Right ventricle myocardium superior (tissue), 1 donor: ENCODE results near the gene SIAE. TPM values are rescaled to one million over a fixed set of nuclear protein-coding genes. Genes with fewer than 3 reads are reported as not detected.

Experiments used
- ATAC-seq: fragments of 200-7000 bp; cut with Tn5 transposase; one replicate; pipeline ENCODE4 v1.9.1; 2020; ENCODE audit warnings: mild to moderate bottlenecking; ENCODE audit not compliant: poor library complexity
- DNase-seq: peaks from one replicate; pipeline ENCODE4 v3.0.0-alpha.2; 2020
- intact Hi-C: fragments of 100-400 bp; cut with DNase I; formaldehyde crosslinking; loops from one replicate; pipeline ENCODE4 v1.11.2; 2022
- long read RNA-seq: library from polyadenylated mRNA; unstranded; transcript quantifications from one replicate; pipeline ENCODE4 v2.0.0, GENCODE V29; 2021
- total RNA-seq: library from RNA; stranded (reverse); fragmentation: NEBNext Ultra II Directional; extraction: Animal tissue kit (Norgen Biotek cat#: 25700); gene quantifications from one replicate; pipeline ENCODE4 v1.2.1, GENCODE V29; 2021
- donor health status: DM: no; HTN: yes; CAD: no; lungs with severe emphysema.

Gene SIAE, protein sequence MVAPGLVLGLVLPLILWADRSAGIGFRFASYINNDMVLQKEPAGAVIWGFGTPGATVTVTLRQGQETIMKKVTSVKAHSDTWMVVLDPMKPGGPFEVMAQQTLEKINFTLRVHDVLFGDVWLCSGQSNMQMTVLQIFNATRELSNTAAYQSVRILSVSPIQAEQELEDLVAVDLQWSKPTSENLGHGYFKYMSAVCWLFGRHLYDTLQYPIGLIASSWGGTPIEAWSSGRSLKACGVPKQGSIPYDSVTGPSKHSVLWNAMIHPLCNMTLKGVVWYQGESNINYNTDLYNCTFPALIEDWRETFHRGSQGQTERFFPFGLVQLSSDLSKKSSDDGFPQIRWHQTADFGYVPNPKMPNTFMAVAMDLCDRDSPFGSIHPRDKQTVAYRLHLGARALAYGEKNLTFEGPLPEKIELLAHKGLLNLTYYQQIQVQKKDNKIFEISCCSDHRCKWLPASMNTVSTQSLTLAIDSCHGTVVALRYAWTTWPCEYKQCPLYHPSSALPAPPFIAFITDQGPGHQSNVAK
- total RNA-seq: 83.4 TPM
- long read RNA-seq, full-length matches to known transcripts: 77 of 101 reads
- long read RNA-seq, partial matches to known transcripts: 21 of 101 reads
- long read RNA-seq, other reads (novel, unspliced or antisense): 3 of 101 reads

DNA sequence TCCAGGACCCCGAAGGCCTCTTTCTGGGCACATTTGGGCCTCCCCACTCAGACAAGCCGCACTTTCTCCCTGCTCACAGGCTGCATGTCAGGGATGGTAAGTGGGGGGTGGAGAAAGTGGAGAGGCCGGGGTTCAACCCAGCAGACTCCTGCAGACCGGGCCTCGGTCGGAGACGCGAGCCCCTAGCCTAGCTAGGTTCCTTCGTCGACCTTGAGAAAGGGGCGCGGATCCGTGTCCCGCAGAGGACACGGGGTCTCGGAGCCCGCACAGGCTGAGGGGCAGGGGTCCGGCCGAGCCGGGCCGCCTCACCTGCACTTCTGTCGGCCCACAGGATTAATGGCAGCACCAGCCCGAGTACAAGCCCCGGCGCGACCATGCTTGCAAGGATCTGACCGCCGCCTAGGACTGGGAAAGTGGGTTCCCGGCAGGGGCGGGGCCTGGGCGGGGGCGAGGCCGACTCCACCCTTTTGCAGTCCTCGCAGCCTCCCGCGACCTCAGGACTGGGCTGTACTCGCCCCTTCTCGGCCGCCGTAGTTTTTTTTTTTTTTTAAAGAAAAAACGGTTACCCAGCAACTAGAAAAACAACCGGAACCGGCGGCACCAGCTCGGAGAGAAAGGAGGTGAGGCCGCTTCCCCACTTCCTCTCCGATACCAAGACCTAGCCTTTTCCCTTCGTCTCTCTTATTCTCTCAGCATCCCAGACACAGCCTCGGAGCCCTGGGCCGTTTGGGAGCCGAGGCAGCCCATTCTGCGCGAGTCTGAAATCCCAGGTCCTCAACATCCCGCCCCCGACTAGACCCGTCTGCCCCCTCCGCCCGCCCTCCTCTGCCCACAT lies at the start of gene SIAE, which contains the start of gene SPA17:
Gene SIAE (minus strand): TSS at position 407 of the 835 bp plus-strand sequence. CDS start 31 bp downstream, at position 376.
Gene SPA17 (plus strand): TSS at position 572 of the 835 bp plus-strand sequence. CDS start 1,361 bp downstream, outside the sequence.
- ATAC-seq (peak; percentile 100), DNase-seq (peak; percentile 96)
- intact Hi-C loops: loop anchor here (5.0 kb wide), 1 partner anchor 89 kb away; the partner anchor contains the start of gene ESAM

DNA sequence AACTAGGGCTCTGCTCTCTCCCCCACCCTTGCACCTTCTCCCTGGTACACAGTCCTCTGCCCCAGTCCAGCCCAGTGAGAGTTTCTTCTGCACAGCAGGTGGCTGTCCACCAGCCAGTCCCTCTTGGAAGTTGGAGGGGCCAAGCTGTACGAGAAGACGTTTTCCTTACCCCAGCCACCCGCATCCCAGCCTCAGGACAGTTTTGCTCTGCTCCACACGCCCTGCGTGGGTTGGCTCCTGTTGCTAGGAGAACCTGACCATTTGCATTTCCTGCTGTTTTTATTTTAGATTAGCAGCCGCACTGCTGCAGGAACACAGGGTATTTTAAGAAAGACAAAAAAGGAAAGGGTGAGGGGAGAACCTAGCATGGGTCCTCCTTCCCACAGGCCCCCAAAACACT lies 48.6 kb upstream of the SIAE start:
- intact Hi-C loops: no loop called here
- ATAC-seq: no peak
- DNase-seq: no peak

DNA sequence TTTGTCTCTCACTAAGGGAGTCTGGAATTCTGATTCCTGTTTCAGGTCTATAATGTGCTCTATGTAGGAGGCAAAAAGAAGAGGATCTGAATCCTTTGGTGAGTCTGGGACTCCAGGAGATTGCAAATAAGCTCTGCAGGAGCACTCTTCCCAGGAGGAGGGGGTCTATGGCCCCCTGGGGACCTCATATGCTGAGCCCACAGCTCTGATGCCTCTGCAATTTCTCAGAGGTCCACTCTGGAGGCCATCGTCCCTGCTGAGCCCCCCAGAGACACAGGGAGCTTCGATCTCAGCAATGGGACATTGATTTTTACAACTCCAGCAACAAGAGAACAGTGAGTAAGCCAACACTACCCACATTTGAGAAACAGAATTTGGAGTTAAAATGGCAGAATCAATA lies 46.0 kb upstream of the SIAE start:
- no peak for ATAC-seq
- intact Hi-C loops: no loop called here
- no peak for DNase-seq

DNA sequence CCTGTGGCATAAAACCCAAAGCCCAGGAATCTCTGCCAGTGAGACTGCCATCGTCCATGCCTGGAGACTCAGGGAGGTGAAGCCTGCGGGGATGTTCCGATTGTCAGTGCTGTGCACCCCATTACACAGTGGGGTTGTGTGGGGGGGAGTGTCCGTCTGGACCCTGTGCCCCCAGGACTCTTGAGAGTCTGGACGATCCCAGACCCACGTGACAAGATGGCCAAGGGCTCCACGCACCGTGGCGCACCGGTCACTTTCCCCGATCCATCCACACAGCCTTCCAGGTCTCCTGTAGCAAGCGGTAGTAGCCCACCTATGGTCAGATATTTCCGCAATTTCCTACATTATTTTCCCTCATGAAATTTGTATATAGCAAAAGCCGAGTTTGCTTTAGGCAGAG lies 45.3 kb upstream of the SIAE start:
- intact Hi-C loops: no loop called here
- ATAC-seq: no peak

DNA sequence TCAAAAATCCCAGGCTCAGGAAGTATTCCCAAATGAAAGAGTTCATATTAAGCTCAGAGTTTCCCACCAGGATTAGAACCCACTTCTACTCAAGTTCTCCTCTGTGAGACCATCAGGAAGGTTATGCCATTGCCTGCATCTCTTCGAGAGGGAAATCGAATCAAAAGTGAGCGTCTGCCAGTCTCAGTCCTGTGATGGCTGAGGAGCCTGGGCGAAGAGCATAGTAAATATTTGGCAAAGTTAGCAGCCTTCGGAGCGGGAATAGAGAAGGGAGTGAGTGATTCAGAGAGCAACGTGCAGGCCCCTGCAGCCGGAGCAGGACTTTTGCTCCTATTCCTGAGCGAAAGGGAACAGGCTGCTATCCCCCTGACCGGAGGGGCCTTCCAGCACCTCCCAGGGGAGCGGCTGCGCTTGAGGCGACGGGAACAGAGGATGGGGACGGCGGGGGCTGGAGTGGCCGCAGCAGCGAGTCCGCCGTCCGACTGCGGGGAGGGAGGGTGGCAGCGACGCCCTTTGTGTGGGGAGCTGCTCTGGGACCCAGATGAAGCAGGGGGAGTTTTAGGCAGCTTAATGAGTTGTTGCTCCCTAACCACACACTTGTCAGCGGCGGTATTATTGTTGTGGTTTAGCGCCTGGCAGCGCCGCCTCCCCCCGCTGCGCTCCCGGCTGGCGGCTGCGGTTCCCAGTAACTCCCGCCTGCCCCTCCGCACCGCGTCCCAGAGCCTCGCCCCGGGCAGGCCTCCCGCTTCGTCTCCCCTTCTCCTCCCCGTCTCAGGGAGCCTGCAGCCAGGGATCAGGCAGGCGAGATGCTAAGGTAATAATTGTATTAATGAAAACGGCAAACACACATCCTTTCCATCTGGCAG lies 44.5 kb upstream of the SIAE start:
- DNase-seq (peak; percentile 62), ATAC-seq (peak; percentile 73)
- intact Hi-C loops: no loop called here

More for the DNA sequence above, 45.3 kb upstream of the SIAE start:
- DNase-seq: no peak

- intact Hi-C loops: no loop called here
- ATAC-seq (peak; percentile 59), DNase-seq (no peak)
These were observed 43.9 kb upstream of the SIAE start for GRCh38 chr11:124717421-124717785.

DNA sequence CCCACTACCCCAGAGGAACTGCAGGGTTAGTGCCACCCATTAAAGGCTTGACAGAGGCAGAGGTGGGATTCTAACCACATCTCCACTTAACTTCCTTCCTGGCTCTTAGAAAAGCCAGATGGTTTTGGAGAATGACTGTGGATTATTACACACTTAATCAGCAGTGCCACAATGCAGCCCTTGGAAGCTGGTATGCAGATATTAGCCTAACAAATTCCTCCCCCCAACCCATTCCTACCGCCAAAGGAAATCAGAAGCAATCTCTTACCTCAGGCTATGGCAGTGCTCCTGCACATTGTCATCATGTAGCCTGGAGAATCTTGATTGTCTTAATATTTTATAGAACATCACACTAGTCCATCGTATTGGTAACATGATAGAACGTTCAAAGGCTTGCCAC lies 43.1 kb upstream of the SIAE start:
- no peak for ATAC-seq
- no peak for DNase-seq
- intact Hi-C loops: no loop called here

DNA sequence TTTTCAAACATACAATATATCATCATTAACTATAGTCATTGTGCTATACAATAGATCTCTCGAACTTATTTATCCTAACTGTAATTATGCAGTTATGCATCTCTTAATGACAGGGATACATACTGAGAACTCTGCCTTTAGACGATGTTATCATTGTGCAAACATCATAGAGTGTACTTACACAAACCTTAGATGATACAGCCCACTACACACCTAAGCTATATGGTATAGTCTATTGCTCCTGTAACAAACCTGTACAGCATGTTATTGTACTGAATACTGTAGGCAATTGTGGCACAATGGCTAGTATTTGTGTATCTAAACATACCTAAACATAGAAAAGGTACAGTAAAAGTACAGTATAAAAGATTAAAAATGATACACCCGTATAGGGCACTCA lies 38.9 kb upstream of the SIAE start:
- DNase-seq (no peak), ATAC-seq (no peak)
- intact Hi-C loops: no loop called here

GRCh38 chr11:124707829-124708228 lies 34.3 kb upstream of the SIAE start:
- DNase-seq: no peak
- ATAC-seq: no peak
- intact Hi-C loops: no loop called here

GRCh38 chr11:124700028-124700427 lies 26.5 kb upstream of the SIAE start:
- no peak for ATAC-seq
- intact Hi-C loops: no loop called here
- DNase-seq: no peak

- intact Hi-C loops: no loop called here
These were observed 26.0 kb upstream of the SIAE start for GRCh38 chr11:124699547-124699946.

GRCh38 chr11:124693142-124693541 lies 19.6 kb upstream of the SIAE start:
- no peak for ATAC-seq
- intact Hi-C loops: no loop called here
- DNase-seq: no peak

More at GRCh38 chr11:124699547-124699946, 26.0 kb upstream of the SIAE start:
- DNase-seq (no peak), ATAC-seq (no peak)

DNA sequence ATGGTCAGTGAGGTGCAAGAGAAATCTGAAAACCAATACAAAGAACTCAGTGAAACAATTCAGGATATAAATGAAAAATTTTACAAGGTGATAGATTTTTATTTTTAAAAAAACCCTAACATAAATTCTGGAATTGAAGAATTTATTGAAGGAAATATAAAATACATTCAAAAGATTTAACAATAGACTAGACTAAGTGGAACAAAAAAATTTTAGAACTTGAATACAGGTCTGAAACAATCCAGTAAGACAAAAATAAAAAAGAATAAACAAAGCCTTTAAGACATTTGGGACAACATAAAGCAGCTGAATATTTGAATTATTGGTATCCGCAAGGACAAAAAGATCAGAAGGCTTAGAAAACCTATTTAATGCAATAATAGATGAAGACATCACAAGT lies 8.9 kb upstream of the SIAE start:
- DNase-seq: no peak
- intact Hi-C loops: no loop called here
- no peak for ATAC-seq

- ATAC-seq (no peak), DNase-seq (no peak)
- intact Hi-C loops: no loop called here
These were observed 7.9 kb upstream of the SIAE start for GRCh38 chr11:124681421-124681820.

DNA sequence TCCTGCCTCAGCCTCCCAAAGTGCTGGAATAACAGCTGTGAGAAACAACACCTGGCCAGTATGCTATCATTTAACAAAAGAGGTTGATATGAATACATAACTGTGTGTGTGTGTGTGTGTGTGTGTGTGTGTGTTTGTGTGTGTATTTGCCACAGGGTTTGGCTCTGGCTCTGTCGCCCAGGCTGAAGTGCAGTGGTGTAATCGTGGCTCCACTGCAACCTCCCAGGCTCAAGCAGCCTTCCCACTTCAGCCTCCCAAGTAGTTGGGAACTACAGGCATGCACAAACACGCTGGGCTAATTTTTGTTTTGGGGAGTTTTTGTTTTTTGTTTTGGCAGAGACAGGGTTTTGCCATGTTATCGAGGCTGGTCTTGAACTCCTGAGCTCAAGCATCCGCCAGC lies 4.9 kb upstream of the SIAE start:
- no peak for DNase-seq
- intact Hi-C loops: no loop called here
- no peak for ATAC-seq

GRCh38 chr11:124676386-124676785 lies 2.8 kb upstream of the SIAE start:
- ATAC-seq (no peak), DNase-seq (no peak)
- intact Hi-C loops: no loop called here

GRCh38 chr11:124674571-124674970 lies 1.0 kb upstream of the SIAE start:
- DNase-seq (no peak), ATAC-seq (no peak)
- intact Hi-C loops: loop anchor here (5.0 kb wide), 1 partner anchor 88 kb away; the partner anchor contains the start of gene ESAM

- ATAC-seq: no peak
- intact Hi-C loops: loop anchor here (5.0 kb wide), 1 partner anchor 88 kb away; the partner anchor contains the start of gene ESAM
- no peak for DNase-seq
These were observed 604 bp upstream of the SIAE start for GRCh38 chr11:124674168-124674517.
